ENCODE results near the gene SMARCA2. TPM values are rescaled to one million over a fixed set of nuclear protein-coding genes. Genes with fewer than 3 reads are reported as not detected.
A peak's percentile ranks its signal among the peaks of the same experiment; 100 is the strongest.

The SMARCA2 gene
- total RNA-seq, 2 donors from 2014 or later, result 77.4 to 115 TPM

DNA sequence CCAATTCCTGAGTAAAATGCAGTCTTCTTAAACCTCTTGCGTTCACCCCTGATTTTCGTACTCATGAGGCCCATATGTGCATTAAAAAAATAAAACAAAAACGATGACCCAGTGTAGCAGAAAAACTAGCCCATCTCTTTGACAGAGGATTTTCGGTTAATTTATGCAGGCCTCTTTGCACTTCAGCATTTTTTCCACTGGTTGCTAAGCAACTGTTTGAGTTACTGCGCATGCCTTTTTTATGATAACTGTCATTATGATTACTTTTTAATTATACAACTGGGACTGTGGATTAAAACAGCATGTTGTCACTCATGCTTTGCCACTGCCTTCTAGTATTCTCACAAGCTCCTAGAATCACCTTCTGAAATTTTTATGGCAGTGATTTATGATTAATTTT is 165.0 kb downstream of the SMARCA2 start:
- intact Hi-C loops (cut with DNase I), result loop anchor here in 1 of 2 donors (5.0 kb wide), 1 partner anchor 48 kb away; no protein-coding TSS in a partner anchor
- DNase-seq (no peak), ATAC-seq (no peak)

DNA sequence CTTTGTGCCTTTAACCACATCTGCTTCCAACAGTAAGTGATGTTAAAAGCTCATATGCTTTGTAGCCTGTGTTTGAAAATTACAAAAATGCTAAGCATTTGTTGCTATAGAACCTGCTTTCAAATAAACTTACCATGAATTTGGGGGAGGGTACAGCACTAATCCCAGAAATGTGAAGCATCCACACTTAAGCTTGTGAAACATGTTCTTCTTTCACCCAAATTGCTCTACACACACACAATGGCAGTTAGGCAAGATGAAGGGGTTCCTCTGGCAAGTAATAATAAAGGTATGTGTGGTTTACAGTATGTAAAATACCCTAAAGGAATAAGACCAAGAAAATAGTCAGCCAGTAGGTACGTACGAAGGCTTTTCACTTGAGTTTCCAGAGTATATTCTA is 165.6 kb downstream of the SMARCA2 start:
- no peak for ATAC-seq
- intact Hi-C loops (cut with DNase I), result loop anchor here in 1 of 2 donors (5.0 kb wide), 1 partner anchor 48 kb away; no protein-coding TSS in a partner anchor
- DNase-seq, result no peak

DNA sequence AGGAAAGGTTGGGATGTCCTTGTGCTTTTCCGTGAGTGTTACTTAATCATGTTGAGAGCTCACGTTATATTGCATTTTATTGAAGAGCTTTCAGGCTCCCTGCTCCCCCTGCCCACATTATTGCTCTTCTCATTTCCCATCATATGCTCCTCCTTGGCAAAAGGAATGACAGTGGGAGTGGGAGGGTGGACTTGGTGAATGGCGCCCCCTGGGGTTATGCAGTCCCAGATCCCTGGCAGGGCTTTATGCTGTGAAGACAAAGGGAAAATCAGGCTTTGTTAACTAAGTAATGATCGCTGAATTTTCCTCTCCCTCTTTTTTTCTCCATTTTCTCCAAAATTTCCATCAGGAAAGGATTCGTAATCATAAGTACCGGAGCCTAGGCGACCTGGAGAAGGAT is 166.6 kb downstream of the SMARCA2 start:
- intact Hi-C loops (cut with DNase I), result loop anchor here in 1 of 2 donors (5.0 kb wide), 1 partner anchor 49 kb away; no protein-coding TSS in a partner anchor
- ATAC-seq, result peak in 1 of 2 donors; percentile 32
- no peak for DNase-seq

DNA sequence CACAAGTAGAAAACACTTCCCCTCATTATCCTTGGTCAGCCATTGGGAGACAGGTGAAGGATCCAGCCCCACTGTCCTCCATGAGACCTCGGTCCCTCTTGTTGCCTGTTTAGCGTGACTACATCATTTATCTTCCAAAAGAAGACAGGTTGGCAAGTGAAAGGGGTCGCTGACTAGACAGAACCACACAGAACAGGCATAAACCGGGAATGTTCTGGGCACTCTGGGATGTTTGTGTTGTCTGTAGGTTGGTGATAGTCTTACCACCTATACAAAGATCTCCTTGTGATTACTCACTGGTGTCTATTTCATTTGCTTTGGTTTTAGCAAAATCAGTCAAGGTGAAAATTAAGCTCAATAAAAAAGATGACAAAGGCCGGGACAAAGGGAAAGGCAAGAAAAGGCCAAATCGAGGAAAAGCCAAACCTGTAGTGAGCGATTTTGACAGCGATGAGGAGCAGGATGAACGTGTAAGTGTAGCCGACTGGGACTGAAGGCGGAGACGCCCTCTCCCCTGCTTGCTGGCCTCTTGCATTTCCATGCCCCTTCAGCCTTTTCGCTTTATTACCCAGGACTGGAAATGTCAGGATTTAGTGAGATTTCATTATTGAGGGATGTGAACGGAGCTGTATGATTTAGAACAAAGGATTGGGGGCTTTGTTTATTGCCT is 175.9 kb downstream of the SMARCA2 start:
- intact Hi-C loops (cut with DNase I), result no loop called here
- no peak for DNase-seq
- ATAC-seq, result no peak

DNA sequence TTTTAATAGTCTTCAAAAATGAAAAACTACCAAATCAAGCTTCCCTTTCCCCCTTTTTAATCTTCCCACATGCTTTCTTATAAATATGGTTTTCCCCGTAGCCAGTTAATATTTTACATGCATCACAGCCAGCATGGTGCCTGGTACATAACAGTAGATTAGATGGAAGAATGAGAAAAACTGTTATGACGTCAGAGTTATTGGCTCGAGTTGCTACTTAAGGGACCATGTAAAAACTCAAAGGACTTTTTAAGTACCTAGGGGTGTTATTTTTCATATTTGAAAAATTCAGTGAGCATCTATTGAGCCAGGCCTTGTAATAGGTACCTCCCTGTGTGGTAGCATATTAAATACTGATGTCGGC is 176.4 kb downstream of the SMARCA2 start:
- intact Hi-C loops (cut with DNase I), result no loop called here
- ATAC-seq (peak in 1 of 2 donors; percentile 33), DNase-seq (no peak)

DNA sequence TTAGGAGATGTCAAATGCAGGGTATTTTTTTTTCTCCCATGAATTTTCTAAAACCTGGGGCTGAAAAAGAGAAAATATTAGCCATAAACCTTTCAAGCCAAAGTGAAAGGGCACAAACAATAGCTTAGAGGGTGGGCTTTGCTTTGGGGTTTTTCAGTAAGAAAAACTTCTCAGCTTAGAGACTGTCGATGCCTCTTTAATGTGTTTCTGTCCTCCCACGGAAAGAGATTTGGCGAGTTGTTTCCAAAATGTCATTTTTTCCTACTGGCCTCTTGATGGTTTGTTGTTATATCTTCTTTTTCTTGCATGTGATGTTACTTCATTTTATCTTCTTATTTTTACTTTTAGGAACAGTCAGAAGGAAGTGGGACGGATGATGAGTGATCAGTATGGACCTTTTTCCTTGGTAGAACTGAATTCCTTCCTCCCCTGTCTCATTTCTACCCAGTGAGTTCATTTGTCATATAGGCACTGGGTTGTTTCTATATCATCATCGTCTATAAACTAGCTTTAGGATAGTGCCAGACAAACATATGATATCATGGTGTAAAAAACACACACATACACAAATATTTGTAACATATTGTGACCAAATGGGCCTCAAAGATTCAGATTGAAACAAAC is 177.3 kb downstream of the SMARCA2 start:
- ATAC-seq (no peak), DNase-seq (no peak)
- intact Hi-C loops (cut with DNase I), result no loop called here

DNA sequence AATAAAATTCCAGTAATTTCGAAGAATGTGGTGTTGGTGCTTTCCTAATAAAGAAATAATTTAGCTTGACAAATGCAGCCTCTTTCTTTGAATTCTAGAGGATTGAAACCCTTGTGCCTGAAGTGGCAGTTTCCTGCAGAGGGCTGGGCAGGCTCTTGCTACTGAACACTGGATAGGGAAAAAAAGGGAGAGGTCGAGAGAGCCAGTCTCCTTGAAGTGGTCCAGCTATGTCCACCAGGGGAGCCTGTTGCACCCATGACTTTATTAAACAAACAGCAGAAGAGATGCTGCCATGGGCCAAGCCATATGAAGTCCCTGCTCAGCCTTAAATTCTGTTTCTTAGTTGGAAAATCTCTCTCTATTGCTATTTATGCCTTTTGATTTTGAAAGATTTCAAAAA is 178.4 kb downstream of the SMARCA2 start:
- intact Hi-C loops (cut with DNase I), result no loop called here
- no peak for ATAC-seq

DNA sequence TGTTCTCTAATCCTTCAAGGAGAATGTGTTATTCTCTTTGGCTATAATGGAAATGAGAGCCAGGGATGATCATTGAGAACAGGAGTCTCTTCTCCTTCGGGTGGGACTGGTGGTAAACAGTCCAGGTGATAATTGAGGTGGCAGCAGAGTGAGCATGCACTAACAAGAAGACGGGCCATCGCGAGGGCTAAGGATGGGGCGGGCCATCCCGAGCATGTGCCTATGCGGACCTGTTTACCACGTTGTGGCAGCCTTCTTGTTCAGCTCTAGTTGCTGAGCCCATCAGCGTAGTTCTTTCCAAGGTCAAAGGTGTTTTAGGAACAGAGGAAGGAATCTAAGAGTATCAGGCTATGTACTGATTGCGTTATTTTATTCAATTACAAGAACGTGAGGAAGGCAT is 180.1 kb downstream of the SMARCA2 start:
- ATAC-seq, result no peak
- intact Hi-C loops (cut with DNase I), result no loop called here
- no peak for DNase-seq

More for the DNA sequence above, 178.4 kb downstream of the SMARCA2 start:
- no peak for DNase-seq

DNA sequence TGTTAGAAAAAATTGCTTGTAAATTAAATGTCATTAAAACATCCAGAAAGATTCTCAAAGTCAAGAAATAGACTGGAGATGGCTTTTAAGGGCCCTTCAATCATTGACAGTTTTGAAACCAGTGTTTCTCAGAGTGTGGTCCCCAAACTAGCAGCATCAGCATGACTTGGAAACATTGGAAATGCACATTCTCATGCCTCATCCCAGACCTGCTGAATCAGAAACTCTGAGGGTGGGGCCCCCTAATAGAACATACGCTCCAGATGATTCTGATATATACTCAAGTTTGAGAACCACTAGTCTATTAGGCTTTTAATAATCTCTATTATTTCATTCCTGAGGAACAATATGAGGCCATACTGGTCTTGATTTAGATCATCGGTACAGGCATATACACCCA is 181.6 kb downstream of the SMARCA2 start:
- ATAC-seq (no peak), DNase-seq (no peak)
- intact Hi-C loops (cut with DNase I), result no loop called here

DNA sequence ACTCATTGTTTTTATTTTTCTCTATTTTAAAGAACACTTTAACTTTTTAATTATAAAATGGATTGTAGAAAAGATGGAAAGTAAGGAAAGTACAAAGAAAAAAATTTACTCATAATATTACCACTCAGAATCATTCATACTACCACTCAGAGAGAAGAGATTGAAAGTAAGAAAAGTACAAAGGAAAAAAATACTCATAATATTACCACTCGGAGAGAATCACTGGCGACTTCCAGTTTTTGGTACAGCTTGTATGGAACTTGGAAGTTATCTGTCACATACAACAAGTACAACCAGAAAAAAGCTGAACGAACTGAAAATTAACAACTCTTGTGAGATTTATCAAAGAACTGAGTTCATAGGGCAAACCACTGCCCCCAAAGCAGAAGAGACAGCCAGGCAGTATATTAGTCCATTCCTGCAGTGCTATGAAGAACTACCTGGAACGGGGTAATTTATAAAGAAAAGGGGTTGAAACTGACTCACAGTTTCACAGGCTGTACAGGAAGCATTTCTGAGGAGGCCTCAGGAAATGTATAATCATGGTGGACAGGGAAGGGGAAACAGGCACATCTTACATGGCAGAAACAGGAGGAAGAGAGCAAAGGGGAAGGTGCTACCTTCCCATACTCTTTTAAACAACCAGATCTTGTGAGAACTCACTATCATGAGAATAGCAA is 183.9 kb downstream of the SMARCA2 start:
- ATAC-seq (no peak), DNase-seq (no peak)
- intact Hi-C loops (cut with DNase I), result no loop called here

DNA sequence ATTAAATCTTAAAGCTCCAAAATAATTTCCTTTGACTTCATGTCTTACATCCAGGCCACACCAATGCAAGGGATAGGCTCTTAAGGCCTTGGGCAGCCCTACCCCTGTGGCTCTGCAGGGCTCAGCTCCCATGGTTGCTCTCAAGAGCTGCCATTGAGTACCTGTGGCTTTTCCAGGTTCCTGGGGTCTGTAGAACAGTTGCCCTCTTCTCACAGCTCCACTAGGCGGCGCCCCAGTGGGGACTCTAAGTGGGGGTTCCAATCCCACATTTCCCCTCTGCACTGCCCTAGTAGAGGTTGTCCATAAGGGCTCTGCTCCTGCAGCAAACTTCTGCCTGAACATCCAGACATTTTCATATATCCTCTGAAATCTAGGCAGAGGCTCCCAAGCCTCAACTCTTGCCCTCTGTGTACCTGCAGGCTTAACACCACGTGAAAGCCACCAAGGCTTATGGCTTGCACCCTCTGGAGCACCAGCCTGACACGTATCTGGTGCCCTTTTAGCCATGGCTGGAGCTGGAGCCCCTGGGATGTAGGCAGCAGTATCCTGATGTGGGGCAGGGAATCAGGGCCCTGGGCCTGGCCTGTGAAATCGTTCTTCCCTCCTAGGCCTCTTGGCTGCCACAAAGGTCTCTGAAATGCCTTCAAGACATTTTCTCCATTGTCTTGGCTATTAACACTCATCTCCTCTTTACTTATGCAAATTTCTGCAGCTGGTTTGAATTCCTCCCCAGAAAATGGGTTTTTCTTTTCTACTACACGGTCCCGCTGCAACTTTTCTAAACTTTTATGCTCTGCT is 185.1 kb downstream of the SMARCA2 start:
- DNase-seq (no peak), ATAC-seq (no peak)
- intact Hi-C loops (cut with DNase I), result no loop called here

DNA sequence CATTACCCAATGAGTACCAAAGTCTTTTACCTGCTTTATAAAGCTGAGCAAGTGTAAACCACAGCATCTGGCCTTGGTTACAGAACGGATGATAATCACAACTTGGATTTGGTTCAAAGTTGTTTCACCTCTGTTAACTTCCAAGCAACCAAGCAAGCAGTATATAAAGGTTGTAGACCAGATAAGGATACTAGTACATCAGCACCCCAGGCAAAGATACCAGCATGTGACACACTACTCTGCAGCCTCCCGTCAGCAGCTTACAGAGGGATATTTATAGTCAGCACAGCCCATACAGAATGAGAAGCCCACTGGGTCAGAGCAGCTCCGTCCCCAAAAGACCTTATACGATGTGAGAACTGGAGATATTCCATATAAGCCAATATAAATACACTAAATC is 193.3 kb downstream of the SMARCA2 start:
- DNase-seq (peak; percentile 36), ATAC-seq (peak; percentile 87 to 94)
- intact Hi-C loops (cut with DNase I), result no loop called here

DNA sequence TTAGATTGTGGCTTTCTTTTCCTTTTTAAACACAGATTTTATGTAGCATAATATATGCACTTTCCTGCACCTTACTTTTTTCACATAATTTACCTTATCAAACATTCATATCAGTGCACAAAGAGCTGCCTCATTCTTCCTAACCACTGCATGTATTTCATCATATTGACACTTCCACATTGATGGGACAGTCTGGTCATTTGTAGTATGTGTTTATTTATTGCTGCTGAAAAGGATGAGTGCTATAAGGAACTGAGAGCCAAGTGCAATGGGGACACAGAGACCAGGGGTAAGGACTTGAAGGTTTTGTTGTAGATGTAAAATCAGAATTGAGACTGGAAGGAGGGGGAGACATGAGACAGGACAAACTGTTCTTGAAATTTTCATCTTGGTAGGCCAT is 193.8 kb downstream of the SMARCA2 start:
- ATAC-seq (peak in 1 of 2 donors; percentile 36), DNase-seq (no peak)
- intact Hi-C loops (cut with DNase I), result no loop called here

DNA sequence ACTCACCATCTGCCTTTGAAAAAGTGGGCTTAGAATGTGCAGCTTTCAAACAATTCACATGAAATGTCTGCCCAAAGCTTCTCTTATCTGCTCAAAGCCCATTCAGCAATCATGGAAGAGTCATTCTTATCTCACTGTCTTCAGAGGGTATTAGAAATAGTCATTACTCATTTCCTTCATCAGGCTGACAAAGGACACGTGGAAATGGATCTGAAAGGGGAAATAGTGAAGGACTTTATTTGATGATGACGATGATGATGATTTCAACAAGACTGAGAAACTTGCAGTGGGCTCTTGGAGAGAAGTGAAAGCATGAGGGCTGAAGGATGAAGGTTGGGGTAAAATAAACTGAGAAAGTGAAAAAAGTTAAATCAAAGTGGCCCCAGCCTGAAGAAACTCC is 194.3 kb downstream of the SMARCA2 start:
- peak in 1 of 2 donors; percentile 34 for ATAC-seq
- intact Hi-C loops (cut with DNase I), result no loop called here

DNA sequence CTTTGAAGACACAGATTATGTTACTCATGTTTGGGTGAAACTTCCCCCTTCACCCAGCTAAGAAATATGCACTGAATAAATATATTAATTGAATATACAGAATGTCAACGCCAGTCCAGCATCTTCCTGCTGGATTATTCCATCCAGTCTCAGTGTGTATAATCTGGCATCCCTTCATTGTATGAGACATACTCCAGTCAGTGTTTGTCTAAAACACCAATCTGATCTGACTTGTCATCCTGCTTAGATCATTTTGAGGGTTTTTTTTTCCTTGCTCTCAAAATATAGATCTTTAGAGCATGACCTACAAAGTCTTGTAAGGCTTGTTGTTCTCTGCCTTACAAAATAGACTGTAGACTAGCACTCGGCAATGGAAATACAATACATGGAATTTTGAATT is 195.1 kb downstream of the SMARCA2 start:
- intact Hi-C loops (cut with DNase I), result no loop called here
- DNase-seq (no peak), ATAC-seq (no peak)

More for the DNA sequence above, 194.3 kb downstream of the SMARCA2 start:
- no peak for DNase-seq

DNA sequence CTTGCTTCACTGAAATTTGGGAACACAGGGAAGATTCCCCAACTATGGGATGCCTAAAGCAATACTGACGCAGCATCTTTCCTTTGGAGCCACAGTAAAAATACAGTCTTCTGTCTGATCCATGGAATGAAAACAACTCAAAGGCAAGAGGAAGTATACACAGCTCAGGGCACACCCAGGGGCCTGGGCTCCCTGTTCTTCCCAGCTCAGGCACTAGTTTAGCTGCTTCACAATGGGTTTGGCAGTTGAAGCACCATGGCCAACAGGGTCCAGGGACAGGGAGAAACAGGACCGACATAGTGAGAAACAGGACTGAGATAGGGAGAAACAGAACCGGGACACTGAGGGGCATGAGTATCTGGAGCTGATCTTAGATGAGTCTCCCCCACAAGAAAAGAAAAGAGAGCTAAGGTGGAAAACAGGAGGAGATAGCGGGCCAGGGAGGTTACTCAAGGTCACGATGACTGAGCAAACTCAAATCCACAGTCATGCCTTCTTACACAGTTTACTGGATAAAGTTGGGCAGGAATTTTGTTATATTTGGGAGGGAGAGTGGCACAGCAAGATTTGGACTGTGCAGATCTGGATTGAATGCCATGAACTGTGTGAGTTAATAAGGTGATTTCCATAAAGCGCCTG is 198.8 kb downstream of the SMARCA2 start:
- intact Hi-C loops (cut with DNase I), result no loop called here
- no peak for ATAC-seq
- DNase-seq, result no peak

DNA sequence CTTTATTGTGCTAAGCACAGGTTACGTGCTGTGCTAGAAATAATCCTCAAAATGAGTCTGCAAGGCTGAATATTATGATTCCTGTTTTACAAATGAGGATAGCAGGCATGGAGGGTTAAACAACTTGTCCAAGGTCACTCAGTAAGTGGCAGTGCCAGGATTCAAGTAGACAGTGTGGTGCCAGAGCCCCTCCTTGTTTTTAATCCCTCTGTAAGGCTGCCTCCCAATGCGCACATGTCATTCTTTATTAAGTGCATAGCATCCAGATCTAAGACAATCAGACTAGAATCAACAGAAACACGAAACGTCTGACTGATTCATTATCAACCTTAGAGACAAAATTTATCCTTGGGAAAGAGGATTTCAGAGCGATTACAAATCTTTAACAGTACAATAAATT is 199.6 kb downstream of the SMARCA2 start:
- DNase-seq, result no peak
- intact Hi-C loops (cut with DNase I), result no loop called here
- peak; percentile 47 to 60 for ATAC-seq

DNA sequence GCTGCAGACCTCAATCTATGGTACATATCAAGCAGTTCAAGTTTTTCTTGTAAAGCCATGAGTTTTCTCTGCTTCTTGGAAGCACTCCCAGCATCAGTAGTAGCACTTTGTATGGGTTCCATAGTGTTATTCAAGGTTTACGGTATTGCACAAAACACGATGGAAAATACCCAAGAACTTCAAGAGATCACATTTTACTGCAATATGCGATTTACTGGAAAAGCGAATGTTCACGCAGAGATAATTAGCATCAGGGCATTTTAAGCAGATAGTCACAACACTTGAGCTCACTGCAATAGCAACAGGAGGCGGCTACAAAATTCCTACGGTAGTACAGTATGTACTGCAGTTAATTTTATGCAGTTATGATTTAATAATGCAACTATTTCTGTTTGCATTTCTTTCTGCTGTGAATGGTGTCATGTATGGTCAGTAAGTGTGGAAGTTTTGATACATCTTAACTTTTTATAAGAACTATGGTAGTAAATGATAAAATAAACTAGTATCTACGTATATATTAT is 200.8 kb downstream of the SMARCA2 start:
- no peak for ATAC-seq
- intact Hi-C loops (cut with DNase I), result no loop called here
- DNase-seq, result no peak

DNA sequence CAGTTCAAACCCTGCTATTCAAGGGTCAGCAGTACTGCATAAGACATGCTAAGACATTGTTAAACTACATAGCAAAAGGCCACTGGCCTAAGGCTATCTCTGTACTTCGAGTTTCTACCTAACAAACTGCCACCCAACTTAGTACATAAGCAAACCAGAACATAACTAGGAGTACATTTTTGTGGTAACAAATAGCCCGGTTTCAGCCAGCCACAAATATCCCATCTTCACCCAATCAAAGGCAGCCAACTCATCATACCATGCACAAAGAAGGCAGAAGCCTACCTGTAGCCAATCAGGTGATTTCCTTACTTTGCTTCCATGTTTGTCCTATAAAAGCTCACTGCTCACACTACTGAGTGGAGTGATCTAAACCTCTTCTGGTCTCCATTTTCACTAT is 201.4 kb downstream of the SMARCA2 start:
- intact Hi-C loops (cut with DNase I), result no loop called here
- DNase-seq (no peak), ATAC-seq (no peak)
